Astrocyte of the spinal cord (primary cell): ENCODE results near the gene LRBA.

Experiments
- DNase-seq: peaks from one replicate; pipeline ENCODE4 v3.0.0; 2011; ENCODE audit warnings: low read depth, low spot score
- H3K4me3 ChIP-seq: 2 replicates; pipeline ENCODE4 v1.5.1; 2011; ENCODE audit warnings: low read depth, mild to moderate bottlenecking, low read length, moderate library complexity
- CTCF ChIP-seq: IDR thresholded peaks from 2 replicates; pipeline ENCODE4 v1.5.1; 2012; ENCODE audit warnings: low read depth, mild to moderate bottlenecking, low read length, inconsistent platforms
- in situ Hi-C: cut with HindIII; loops from 2 replicates; pipeline ENCODE4 v1.10.0; 2017; ENCODE audit warnings: low sequenced_read_pairs

The LRBA gene

GRCh38 chr4:150425161-150425560 is 589.9 kb downstream of the LRBA start:
- H3K4me3 ChIP-seq = no peak overlapping the region
- TF ChIP-seq CTCF = no peak
- in situ Hi-C loops = no loop called here
- no peak for DNase-seq

DNA sequence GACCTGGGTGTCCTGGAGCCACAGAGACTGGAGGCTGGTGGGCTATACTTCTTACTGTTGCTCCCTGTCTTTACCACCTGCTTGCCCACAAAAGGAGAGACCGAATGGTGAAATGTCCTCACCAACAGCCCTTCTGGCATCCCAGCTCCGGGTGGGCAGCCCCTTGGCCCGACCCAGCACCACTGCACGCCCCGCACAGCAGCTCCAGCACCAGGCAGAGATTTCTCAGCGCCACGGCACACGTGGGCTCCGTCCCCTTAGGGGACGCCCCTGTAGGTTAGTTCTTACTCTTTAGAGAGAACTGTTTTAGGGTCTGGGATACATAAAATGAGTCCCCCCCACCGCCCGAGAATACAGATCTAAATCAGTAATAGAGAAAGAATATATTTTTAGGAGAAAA is 591.6 kb downstream of the LRBA start:
- in situ Hi-C loops = no loop called here
- no peak overlapping the region for H3K4me3 ChIP-seq
- DNase-seq = no peak
- no peak for TF ChIP-seq CTCF

- no peak for DNase-seq
- in situ Hi-C loops = no loop called here
Observed at GRCh38 chr4:150423074-150423473, 592.0 kb downstream of the LRBA start.

GRCh38 chr4:150421612-150422011 is 593.5 kb downstream of the LRBA start:
- no peak for TF ChIP-seq CTCF
- in situ Hi-C loops = no loop called here
- DNase-seq = no peak
- H3K4me3 ChIP-seq = no peak overlapping the region

More at GRCh38 chr4:150423074-150423473, 592.0 kb downstream of the LRBA start:
- H3K4me3 ChIP-seq = no peak overlapping the region
- TF ChIP-seq CTCF = no peak

GRCh38 chr4:150419939-150420338 is 595.1 kb downstream of the LRBA start:
- no peak for TF ChIP-seq CTCF
- no peak for DNase-seq
- H3K4me3 ChIP-seq = no peak overlapping the region
- in situ Hi-C loops = no loop called here

DNA sequence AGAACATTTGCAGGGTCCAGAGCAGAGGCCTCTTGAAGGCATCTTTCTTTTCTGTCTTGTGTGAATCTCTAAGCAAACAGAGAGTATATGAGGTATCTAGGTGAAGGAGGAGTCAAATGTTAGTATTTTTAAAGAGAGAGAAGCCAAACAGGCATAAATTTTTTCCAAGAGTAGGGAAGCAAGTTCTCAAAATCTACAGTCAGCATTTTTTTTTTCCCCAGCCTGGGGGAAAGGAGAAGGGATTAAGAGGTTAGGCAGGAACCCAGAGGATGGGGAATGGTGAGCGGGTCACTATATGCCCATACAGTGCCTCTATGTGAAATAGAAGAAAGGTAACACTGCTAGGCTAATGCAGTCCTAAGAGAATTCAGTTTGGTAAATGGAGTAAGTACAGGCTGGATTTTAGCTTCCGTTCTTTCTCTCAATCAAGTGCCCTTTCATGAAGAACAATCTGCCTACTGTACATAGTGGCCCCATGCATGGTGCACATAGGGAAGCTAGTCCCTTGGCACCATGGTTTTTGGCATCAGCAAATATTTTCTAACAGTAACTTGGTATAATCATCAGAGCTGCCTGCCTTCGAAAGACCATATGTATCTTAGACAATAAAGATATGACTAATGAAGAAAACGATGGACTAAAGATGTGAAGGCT is 596.2 kb downstream of the LRBA start:
- no peak for TF ChIP-seq CTCF

More for the DNA sequence above, 596.2 kb downstream of the LRBA start:
- DNase-seq = no peak
- H3K4me3 ChIP-seq = no peak overlapping the region
- in situ Hi-C loops = no loop called here
